WI38 (cell line): Measurements from ENCODE around the gene UBR3.

Source experiments
- H3K4me3 ChIP-seq: 2 replicates; pipeline ENCODE4 v1.5.1; 2011; ENCODE audit warnings: low read depth, mild to moderate bottlenecking, control low read depth, low read length
- CTCF ChIP-seq: IDR thresholded peaks from 2 replicates; pipeline ENCODE4 v1.5.1; 2012; ENCODE audit warnings: low read depth, mild to moderate bottlenecking, control low read depth, low read length

The UBR3 gene

GRCh38 chr2:170090229-170090628 lies 263.0 kb downstream of the UBR3 start:
- no peak for TF ChIP-seq CTCF
- H3K4me3 ChIP-seq: no peak overlapping the region

- no peak overlapping the region for H3K4me3 ChIP-seq
- no peak for TF ChIP-seq CTCF
Observed at GRCh38 chr2:170091436-170091835, 264.2 kb downstream of the UBR3 start.

- no peak for TF ChIP-seq CTCF
- H3K4me3 ChIP-seq: no peak overlapping the region
Observed at GRCh38 chr2:170092436-170093060, 265.3 kb downstream of the UBR3 start.

- H3K4me3 ChIP-seq: no peak overlapping the region
- TF ChIP-seq CTCF: no peak
Observed at GRCh38 chr2:170095380-170095779, 268.1 kb downstream of the UBR3 start.

GRCh38 chr2:170098626-170099312 lies 271.5 kb downstream of the UBR3 start:
- no peak overlapping the region for H3K4me3 ChIP-seq
- no peak for TF ChIP-seq CTCF

GRCh38 chr2:170101789-170102188 lies 274.5 kb downstream of the UBR3 start:
- no peak overlapping the region for H3K4me3 ChIP-seq
- no peak for TF ChIP-seq CTCF

GRCh38 chr2:170106102-170106840 lies 279.0 kb downstream of the UBR3 start:
- no peak for TF ChIP-seq CTCF
- no peak overlapping the region for H3K4me3 ChIP-seq
